HT1080 (cell line): Measurements from ENCODE around the gene FAM107B. TPM values are rescaled to one million over a fixed set of nuclear protein-coding genes. Genes with fewer than 3 reads are reported as not detected.
A peak's percentile ranks its signal among the peaks of the same experiment; 100 is the strongest.

Experiments used
- DNase-seq: peaks from one replicate; pipeline ENCODE4 v3.0.0-alpha.2; 2015; ENCODE audit warnings: low read depth
- total RNA-seq: library from RNA; depleted of rRNA; stranded (reverse); fragments of >200 nt; shearing (Covaris generic); gene quantifications from 2 replicates; pipeline ENCODE4 v1.2.3, GENCODE V29; 2014

Gene FAM107B
- total RNA-seq, 1 experiment from 2014 or later: 9.8 TPM

GRCh38 chr10:14540611-14541010 lies 234.1 kb downstream of the FAM107B start:
- DNase-seq: no peak

- no peak for DNase-seq
These were observed 234.6 kb downstream of the FAM107B start for GRCh38 chr10:14540062-14540461.

GRCh38 chr10:14539176-14539575 lies 235.5 kb downstream of the FAM107B start:
- no peak for DNase-seq

- peak; percentile 58 for DNase-seq
These were observed 238.2 kb downstream of the FAM107B start for GRCh38 chr10:14536241-14537213.

GRCh38 chr10:14535457-14536130 lies 239.1 kb downstream of the FAM107B start:
- DNase-seq: no peak

- no peak for DNase-seq
These were observed 240.5 kb downstream of the FAM107B start for GRCh38 chr10:14534152-14534551.

GRCh38 chr10:14533295-14533694 lies 241.4 kb downstream of the FAM107B start:
- no peak for DNase-seq

- DNase-seq: peak; percentile 26
These were observed 242.0 kb downstream of the FAM107B start for GRCh38 chr10:14532473-14533251.

GRCh38 chr10:14531974-14532373 lies 242.7 kb downstream of the FAM107B start:
- no peak for DNase-seq

- no peak for DNase-seq
These were observed 244.2 kb downstream of the FAM107B start for GRCh38 chr10:14530465-14530864.

- no peak for DNase-seq
These were observed 245.3 kb downstream of the FAM107B start for GRCh38 chr10:14529351-14529750.

- no peak for DNase-seq
These were observed 246.2 kb downstream of the FAM107B start for GRCh38 chr10:14528450-14528849.

GRCh38 chr10:14527915-14528314 lies 246.8 kb downstream of the FAM107B start:
- no peak for DNase-seq

- no peak for DNase-seq
These were observed 247.4 kb downstream of the FAM107B start for GRCh38 chr10:14527134-14527844.

- no peak for DNase-seq
These were observed 248.4 kb downstream of the FAM107B start for GRCh38 chr10:14526326-14526725.

- DNase-seq: no peak
These were observed 249.9 kb downstream of the FAM107B start for GRCh38 chr10:14524691-14525324.

- no peak for DNase-seq
These were observed 251.4 kb downstream of the FAM107B start for GRCh38 chr10:14523286-14523685.

- no peak for DNase-seq
These were observed 254.9 kb downstream of the FAM107B start for GRCh38 chr10:14519785-14520184.

GRCh38 chr10:14518149-14518548 lies 256.5 kb downstream of the FAM107B start:
- no peak for DNase-seq

- no peak for DNase-seq
These were observed 261.6 kb downstream of the FAM107B start for GRCh38 chr10:14513123-14513522.

- DNase-seq: no peak
These were observed 264.4 kb downstream of the FAM107B start for GRCh38 chr10:14510346-14510745.
